Mononuclear cell (primary cell): ENCODE data around the gene MAPKAP1. TPM values are rescaled to one million over a fixed set of nuclear protein-coding genes. Genes with fewer than 3 reads are reported as not detected.

Source experiments
- H3K27me3 ChIP-seq: 2 replicates; pipeline ENCODE4 v1.6.0; 2011; ENCODE audit warnings: low read length, control low read depth; ENCODE audit not compliant: insufficient read depth
- H3K4me1 ChIP-seq: 2 replicates; pipeline ENCODE4 v1.5.1; 2011; ENCODE audit warnings: mild to moderate bottlenecking, low read length, control low read depth; ENCODE audit not compliant: insufficient read depth
- H3K4me3 ChIP-seq: 2 replicates; pipeline ENCODE4 v1.5.1; 2011; ENCODE audit warnings: mild to moderate bottlenecking, low read length, moderate library complexity
- H3K9me3 ChIP-seq: 2 replicates; pipeline ENCODE4 v1.5.1; 2011; ENCODE audit warnings: low read depth, mild to moderate bottlenecking, control low read depth, low read length
- total RNA-seq: library from RNA; depleted of rRNA; stranded (reverse); fragments of >200 nt; gene quantifications from one replicate; pipeline ENCODE4 v1.2.3, GENCODE V29; 2012

The MAPKAP1 gene
- total RNA-seq, 1 donor, result 41.0 TPM

- Histone ChIP-seq H3K9me3 (no peaks in the 10 kb centered on the region), H3K4me3 (no peak overlapping the region), H3K4me1 (no peaks in the 10 kb centered on the region), H3K27me3 (no peaks in the 10 kb centered on the region)
Observed at GRCh38 chr9:125493881-125494652, 212.9 kb downstream of the MAPKAP1 start.

- Histone ChIP-seq H3K27me3 (no peaks in the 10 kb centered on the region), H3K9me3 (no peaks in the 10 kb centered on the region), H3K4me1 (no peaks in the 10 kb centered on the region), H3K4me3 (no peak overlapping the region)
Observed at GRCh38 chr9:125493384-125493783, 213.6 kb downstream of the MAPKAP1 start.

- Histone ChIP-seq H3K4me3 (no peak overlapping the region), H3K9me3 (no peaks in the 10 kb centered on the region), H3K27me3 (no peaks in the 10 kb centered on the region), H3K4me1 (no peaks in the 10 kb centered on the region)
Observed at GRCh38 chr9:125492719-125493118, 214.3 kb downstream of the MAPKAP1 start.

DNA sequence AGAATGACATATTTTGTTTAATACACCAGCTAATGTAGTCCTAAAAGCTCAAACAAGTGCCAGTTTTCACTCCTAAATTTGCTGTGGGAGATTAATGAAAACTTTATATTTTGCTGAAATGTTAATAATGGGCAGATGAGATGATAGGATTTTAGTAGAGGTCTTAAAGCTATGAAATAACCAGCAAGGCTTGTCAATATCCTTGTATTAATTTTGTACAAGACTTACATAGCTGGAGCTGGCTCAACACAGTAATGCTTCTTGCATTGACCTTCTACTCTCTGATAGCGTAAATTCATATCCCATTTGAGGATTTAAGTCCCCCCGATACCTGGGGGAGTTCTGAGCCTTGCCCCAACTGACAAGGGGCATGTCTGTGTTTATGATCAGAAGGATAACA, 219.2 kb downstream of the MAPKAP1 start:
- H3K27me3 ChIP-seq, result no peaks in the 10 kb centered on the region
- H3K4me3 ChIP-seq, result no peak overlapping the region
- H3K4me1 ChIP-seq, result no peaks in the 10 kb centered on the region
- H3K9me3 ChIP-seq, result no peaks in the 10 kb centered on the region

DNA sequence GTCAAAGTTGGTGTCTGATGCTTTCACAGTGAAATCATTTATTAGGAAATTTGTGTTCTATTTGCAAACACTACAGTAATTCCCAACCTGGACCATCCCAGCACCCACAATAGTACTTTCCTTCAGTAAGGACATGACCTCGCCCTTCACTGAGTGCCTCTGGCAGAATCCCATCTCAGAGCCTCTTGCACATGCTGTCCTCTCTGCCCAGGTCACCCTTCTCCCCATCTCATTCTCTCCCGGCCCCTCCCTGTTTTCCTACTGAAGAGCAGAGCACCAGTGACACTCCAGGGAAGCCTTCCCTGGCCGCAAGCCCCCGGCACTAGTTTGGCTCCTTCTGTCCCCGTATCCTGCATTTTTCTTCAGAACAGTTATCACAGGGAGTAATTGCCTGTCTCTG, 220.4 kb downstream of the MAPKAP1 start:
- H3K27me3 ChIP-seq, result no peaks in the 10 kb centered on the region
- H3K4me3 ChIP-seq, result no peak overlapping the region
- H3K9me3 ChIP-seq, result no peaks in the 10 kb centered on the region
- H3K4me1 ChIP-seq, result no peaks in the 10 kb centered on the region

GRCh38 chr9:125486152-125486508, 220.9 kb downstream of the MAPKAP1 start:
- H3K4me1 ChIP-seq, result no peaks in the 10 kb centered on the region
- no peaks in the 10 kb centered on the region for H3K9me3 ChIP-seq
- no peak overlapping the region for H3K4me3 ChIP-seq
- H3K27me3 ChIP-seq, result no peaks in the 10 kb centered on the region

DNA sequence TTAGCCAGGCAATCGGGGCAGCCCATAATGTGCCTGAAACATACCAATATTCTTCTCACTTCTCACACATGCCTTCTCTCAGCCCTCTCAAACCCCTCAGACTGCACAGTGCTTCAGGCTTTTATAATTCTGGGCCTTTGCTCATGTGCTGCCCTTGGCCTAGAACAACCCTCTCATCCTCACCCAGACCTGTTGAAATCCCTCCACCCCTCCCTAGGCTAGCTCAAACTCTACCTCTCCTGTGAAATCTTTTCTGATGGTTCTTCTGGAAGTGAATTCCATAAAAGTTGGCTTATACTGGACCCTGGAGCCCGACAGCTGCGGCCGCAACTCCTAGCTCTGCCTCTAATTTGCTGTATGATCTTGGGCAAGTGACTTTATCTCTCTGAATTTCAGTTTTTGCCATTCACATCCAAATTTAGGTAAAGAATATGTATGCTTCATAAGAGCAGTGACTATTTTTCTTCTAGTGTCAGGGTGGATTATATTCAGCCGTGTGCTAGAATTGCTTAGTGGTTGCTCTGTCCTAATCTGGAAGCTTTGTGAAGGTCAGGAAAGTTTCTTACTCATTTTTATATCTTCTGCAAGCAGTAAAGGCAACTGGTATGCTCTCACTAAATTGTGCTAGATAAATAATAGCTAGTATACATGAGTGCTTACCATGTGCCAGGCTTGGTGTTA, 221.4 kb downstream of the MAPKAP1 start:
- Histone ChIP-seq H3K4me3 (no peak overlapping the region), H3K4me1 (no peaks in the 10 kb centered on the region), H3K9me3 (no peaks in the 10 kb centered on the region), H3K27me3 (no peaks in the 10 kb centered on the region)

- H3K4me1 ChIP-seq, result no peaks in the 10 kb centered on the region
- H3K9me3 ChIP-seq, result no peaks in the 10 kb centered on the region
- no peaks in the 10 kb centered on the region for H3K27me3 ChIP-seq
- H3K4me3 ChIP-seq, result no peak overlapping the region
Observed at GRCh38 chr9:125484350-125485282, 222.4 kb downstream of the MAPKAP1 start.

- Histone ChIP-seq H3K27me3 (no peaks in the 10 kb centered on the region), H3K9me3 (no peaks in the 10 kb centered on the region), H3K4me3 (no peak overlapping the region)
Observed at GRCh38 chr9:125483697-125484096, 223.3 kb downstream of the MAPKAP1 start.

DNA sequence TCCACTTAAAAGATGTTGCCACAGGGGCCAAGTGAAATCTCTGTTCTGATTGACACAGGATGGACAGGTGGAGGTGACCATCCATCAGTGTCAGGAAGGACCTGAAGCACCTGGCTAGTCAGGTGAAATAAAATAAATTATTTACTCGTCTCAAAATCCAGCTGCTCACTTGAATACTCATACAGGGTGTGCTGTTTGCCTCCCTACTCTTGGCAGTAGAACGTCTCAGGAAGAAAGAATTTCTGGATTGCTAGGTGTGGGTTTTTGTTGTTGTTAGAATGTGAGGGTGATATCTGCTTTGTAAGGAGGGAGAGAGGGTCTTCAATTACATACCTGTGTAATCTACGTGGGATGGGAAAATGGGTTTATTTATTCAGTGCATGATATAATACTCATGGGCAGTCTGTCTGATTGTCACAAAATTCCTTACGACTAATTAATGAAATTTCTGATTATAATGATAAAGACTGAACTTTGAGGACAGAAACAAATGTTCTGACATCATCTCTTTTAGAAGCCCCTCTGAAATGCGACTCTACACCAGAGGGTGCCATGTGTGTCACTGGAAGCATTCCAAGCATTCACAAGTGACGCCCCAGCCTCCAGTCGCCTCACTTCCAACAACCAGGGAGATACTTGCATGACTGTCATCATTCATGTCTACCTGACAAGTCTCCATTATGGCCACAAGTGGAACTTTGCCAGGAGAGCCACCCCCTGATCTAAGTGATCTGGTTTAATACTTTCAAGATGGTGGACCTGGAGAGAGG, 227.0 kb downstream of the MAPKAP1 start:
- H3K4me3 ChIP-seq, result no peak overlapping the region
- H3K4me1 ChIP-seq, result no peaks in the 10 kb centered on the region
- H3K9me3 ChIP-seq, result no peaks in the 10 kb centered on the region
- no peaks in the 10 kb centered on the region for H3K27me3 ChIP-seq

More at GRCh38 chr9:125483697-125484096, 223.3 kb downstream of the MAPKAP1 start:
- H3K4me1 ChIP-seq, result no peaks in the 10 kb centered on the region

DNA sequence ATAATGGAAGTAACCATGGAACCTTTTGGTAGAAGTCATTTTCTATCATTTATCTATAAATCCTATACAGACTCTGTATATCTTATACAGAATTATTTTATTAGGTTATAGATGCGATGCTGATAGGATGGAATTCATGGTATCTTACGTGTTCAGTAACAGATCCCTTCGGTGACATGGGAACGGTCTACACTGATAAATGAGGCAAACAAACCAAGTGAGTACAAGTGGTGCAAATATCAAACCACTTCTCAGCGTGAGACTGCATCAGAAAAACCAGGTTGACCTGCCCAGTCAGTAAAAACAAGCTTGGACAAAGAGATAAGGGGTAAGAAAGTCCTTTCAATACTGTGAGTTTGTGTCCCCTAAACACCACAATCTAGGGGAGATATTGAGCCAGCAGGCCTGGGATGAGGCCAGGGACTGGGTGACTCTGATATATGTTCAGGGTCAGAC, 229.9 kb downstream of the MAPKAP1 start:
- no peaks in the 10 kb centered on the region for H3K4me1 ChIP-seq
- H3K4me3 ChIP-seq, result no peak overlapping the region
- no peaks in the 10 kb centered on the region for H3K9me3 ChIP-seq
- no peaks in the 10 kb centered on the region for H3K27me3 ChIP-seq

GRCh38 chr9:125476645-125477044, 230.4 kb downstream of the MAPKAP1 start:
- no peaks in the 10 kb centered on the region for H3K9me3 ChIP-seq
- H3K4me1 ChIP-seq, result no peaks in the 10 kb centered on the region
- H3K4me3 ChIP-seq, result no peak overlapping the region
- H3K27me3 ChIP-seq, result no peaks in the 10 kb centered on the region

- Histone ChIP-seq H3K9me3 (no peaks in the 10 kb centered on the region), H3K4me3 (no peak overlapping the region), H3K4me1 (no peaks in the 10 kb centered on the region), H3K27me3 (no peaks in the 10 kb centered on the region)
Observed at GRCh38 chr9:125475385-125475784, 231.6 kb downstream of the MAPKAP1 start.

DNA sequence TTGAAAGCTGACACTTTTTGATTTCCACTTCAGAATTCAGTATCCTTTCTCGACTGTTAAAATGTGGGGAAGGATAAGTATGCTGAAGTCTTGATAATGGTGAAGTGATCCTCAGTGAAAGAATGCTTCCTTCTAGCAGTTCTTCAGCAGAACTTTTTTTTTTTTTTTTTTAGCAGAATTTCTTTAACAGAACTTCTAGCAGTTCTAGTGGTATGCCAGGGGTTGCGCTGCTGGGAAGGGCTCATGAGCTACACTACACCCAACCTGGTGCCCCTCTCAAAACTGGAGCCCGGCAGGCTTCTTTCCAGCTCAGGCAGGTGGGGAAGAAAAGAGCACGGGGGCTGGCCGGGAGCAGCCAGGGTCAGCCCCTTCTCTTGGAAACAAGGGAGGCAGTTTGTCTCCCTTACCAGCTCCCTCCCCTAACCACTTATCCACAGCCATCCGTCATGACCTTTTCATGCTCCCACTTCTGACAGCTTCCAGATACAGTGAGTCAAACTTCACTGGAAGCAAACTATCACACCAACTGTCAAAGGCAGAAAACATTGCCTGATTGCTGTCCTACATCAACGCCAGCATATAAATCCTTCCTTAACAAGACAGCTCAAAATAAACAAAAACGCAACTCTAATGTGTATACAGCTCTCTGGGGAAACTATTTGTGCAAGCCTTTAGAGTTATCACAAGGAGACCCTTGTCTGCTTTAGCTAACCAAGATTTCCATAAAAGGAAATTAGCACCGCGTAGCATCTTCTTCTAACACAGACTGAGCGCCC, 233.9 kb downstream of the MAPKAP1 start:
- no peak overlapping the region for H3K4me3 ChIP-seq
- no peaks in the 10 kb centered on the region for H3K27me3 ChIP-seq
- H3K4me1 ChIP-seq, result no peaks in the 10 kb centered on the region
- H3K9me3 ChIP-seq, result no peaks in the 10 kb centered on the region
